ENCODE measurements around the gene ANKRD42. TPM values are rescaled to one million over a fixed set of nuclear protein-coding genes. Genes with fewer than 3 reads are reported as not detected.

Gene ANKRD42
- total RNA-seq, 4 donors from 2014 or later, result 5.6 to 11.5 (median 8.9) TPM

DNA sequence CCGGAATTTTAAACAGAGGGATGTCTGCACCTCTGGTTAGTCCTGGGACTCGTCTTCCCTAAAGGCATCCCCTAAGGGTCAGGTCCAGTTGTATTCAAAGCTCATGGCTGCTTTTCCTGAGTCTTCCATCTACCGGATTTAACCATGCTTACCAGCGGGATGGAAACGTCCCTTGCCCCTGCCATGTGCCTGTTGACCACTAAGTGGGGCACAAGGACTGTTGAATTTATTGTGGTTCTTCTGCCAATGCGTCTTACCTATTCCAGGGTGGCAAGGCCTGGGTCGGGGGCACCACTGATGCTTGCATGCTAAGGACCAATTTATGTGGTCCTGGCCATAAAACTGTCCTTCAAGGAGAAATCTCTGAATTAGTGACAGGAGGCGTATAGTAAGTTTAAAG lies 25.6 kb downstream of the ANKRD42 start:
- 80 to 100% methylated on average over 1 to 8 of the region's 8 CpGs for WGBS, 2 donors (ENCODE audit: low coverage in 1 of 2)
- Histone ChIP-seq H3K4me1 (no peaks in the 10 kb centered on the region), H3K27me3 (no peaks in the 10 kb centered on the region), H3K4me3 (no peak overlapping the region), H3K27ac (no peak overlapping the region), H3K36me3 (peaks cover 0 to 1% (median 0%) of the 10 kb centered on the region in 4 donors), H3K9me3 (no peaks in the 10 kb centered on the region)
- intact Hi-C loops (cut with DNase I; ENCODE audit: low total_unique reads), result no loop called here
- no peak for TF ChIP-seq POLR2A (IDR thresholded peaks at IDR 0.05)
- TF ChIP-seq CTCF (IDR thresholded peaks at IDR 0.05), result no peak
- no peak for TF ChIP-seq EP300 (IDR thresholded peaks at IDR 0.05; ENCODE audit: low read depth)
- no peak for TF ChIP-seq POLR2AphosphoS5 (IDR thresholded peaks at IDR 0.05)
- in situ Hi-C loops (cut with MboI; ENCODE audit: low pct_ligation_motif_present in 1 of 4, low pct_unique_long_range_greater_than_20kb in 1 of 4, low sequenced_read_pairs in 3 of 4), result no loop called here
- no peak for DNase-seq

GRCh38 chr11:83220260-83220659 lies 26.7 kb downstream of the ANKRD42 start:
- WGBS, 2 donors (ENCODE audit: low coverage in 1 of 2), result 86 to 87% methylated on average over 2 to 10 of the region's 10 CpGs
- in situ Hi-C loops (cut with MboI; ENCODE audit: low pct_ligation_motif_present in 1 of 4, low pct_unique_long_range_greater_than_20kb in 1 of 4, low sequenced_read_pairs in 3 of 4), result no loop called here
- DNase-seq, result no peak

DNA sequence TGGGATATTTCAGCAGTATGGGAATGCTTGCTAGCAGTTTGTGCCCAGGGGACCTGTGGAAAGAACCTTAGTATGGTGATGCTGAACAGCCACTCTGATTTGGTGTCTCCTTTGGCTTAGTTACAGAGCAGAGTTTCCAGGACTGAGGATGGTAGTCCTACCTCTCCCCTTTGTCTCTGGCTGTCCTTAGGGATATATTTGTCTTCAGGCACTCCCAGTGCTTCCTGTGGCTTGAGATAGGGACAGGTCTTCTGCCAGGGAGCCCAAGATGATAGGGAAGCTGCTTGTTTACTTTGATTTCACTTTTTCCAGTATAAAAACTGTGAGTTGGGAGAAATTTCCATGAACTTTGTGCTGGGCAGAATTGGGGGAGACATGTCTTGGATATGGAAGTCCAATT lies 28.2 kb downstream of the ANKRD42 start:
- Histone ChIP-seq H3K4me1 (no peaks in the 10 kb centered on the region), H3K27ac (no peak overlapping the region), H3K9me3 (no peaks in the 10 kb centered on the region), H3K4me3 (no peak overlapping the region), H3K36me3 (no peaks in the 10 kb centered on the region), H3K27me3 (no peaks in the 10 kb centered on the region)
- DNase-seq, result no peak
- in situ Hi-C loops (cut with MboI; ENCODE audit: low pct_ligation_motif_present in 1 of 4, low pct_unique_long_range_greater_than_20kb in 1 of 4, low sequenced_read_pairs in 3 of 4), result no loop called here
- intact Hi-C loops (cut with DNase I; ENCODE audit: low total_unique reads), result no loop called here
- no peak for TF ChIP-seq POLR2A (IDR thresholded peaks at IDR 0.05)
- no peak for TF ChIP-seq CTCF (IDR thresholded peaks at IDR 0.05)
- TF ChIP-seq EP300 (IDR thresholded peaks at IDR 0.05; ENCODE audit: low read depth), result no peak

More at GRCh38 chr11:83220260-83220659, 26.7 kb downstream of the ANKRD42 start:
- no peaks in the 10 kb centered on the region for H3K27me3 ChIP-seq
- TF ChIP-seq CTCF (IDR thresholded peaks at IDR 0.05), result no peak
- no peak for TF ChIP-seq POLR2A (IDR thresholded peaks at IDR 0.05)
- TF ChIP-seq POLR2AphosphoS5 (IDR thresholded peaks at IDR 0.05), result no peak
- no peak for TF ChIP-seq EP300 (IDR thresholded peaks at IDR 0.05; ENCODE audit: low read depth)
- no peak overlapping the region for H3K4me3 ChIP-seq
- H3K4me1 ChIP-seq, result no peaks in the 10 kb centered on the region
- intact Hi-C loops (cut with DNase I; ENCODE audit: low total_unique reads), result no loop called here
- no peak overlapping the region for H3K27ac ChIP-seq
- no peaks in the 10 kb centered on the region for H3K36me3 ChIP-seq
- no peaks in the 10 kb centered on the region for H3K9me3 ChIP-seq

DNA sequence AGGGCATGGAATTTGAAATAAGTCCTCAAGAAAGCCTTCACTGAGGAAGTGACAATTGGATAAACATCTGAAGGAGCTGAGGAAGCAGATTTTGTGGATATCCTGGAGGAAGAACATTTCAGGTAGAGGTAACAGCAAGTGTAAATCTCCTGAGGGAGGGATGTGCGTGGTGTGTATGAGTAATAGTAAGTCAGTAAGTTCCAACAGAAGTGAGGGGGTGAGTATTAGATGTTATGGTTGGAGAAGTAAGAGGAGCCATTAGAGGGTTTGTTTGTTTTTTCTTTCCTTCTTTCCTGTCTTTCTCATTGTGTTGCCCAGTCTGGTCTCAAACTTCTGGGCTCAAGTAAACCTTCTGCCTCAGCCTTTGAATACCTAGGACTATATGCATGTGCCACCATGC lies 29.0 kb downstream of the ANKRD42 start:
- Histone ChIP-seq H3K27ac (no peak overlapping the region), H3K27me3 (no peaks in the 10 kb centered on the region), H3K4me1 (no peaks in the 10 kb centered on the region), H3K36me3 (no peaks in the 10 kb centered on the region), H3K9me3 (no peaks in the 10 kb centered on the region), H3K4me3 (no peak overlapping the region)
- intact Hi-C loops (cut with DNase I; ENCODE audit: low total_unique reads), result no loop called here
- no peak for DNase-seq
- in situ Hi-C loops (cut with MboI; ENCODE audit: low pct_ligation_motif_present in 1 of 4, low pct_unique_long_range_greater_than_20kb in 1 of 4, low sequenced_read_pairs in 3 of 4), result no loop called here
- 83% methylated on average over 1 of the region's 1 CpG; no CpG with 5 or more reads in 1 of the 2 donors for WGBS, 2 donors (ENCODE audit: low coverage in 1 of 2)
- TF ChIP-seq POLR2A (IDR thresholded peaks at IDR 0.05) (no peak), POLR2AphosphoS5 (IDR thresholded peaks at IDR 0.05) (no peak), EP300 (IDR thresholded peaks at IDR 0.05; ENCODE audit: low read depth) (no peak), CTCF (IDR thresholded peaks at IDR 0.05) (no peak)

Data from transverse colon (tissue), 4 donors.